HG02943 (cell line): ENCODE measurements around the gene KCMF1.
"Not testable (repeated sequence)": the region's sequence is repeated elsewhere in the genome, so short reads cannot be mapped to it uniquely, and the experiment has no call there.

Experiments
- ATAC-seq: cut with Tn5 transposase; IDR thresholded peaks from one replicate; pipeline ENCODE4 v1.9.1; 2021; ENCODE audit warnings: mild to moderate bottlenecking, low read depth, moderate library complexity; ENCODE audit not compliant: unreplicated experiment

Gene KCMF1

GRCh38 chr2:84970868-84971509 is at the start of gene KCMF1:
TSS of gene KCMF1 (plus strand) at chr2:84971161. CDS start at chr2:84971452, 291 bp downstream.
- peak; percentile 39 for ATAC-seq

DNA sequence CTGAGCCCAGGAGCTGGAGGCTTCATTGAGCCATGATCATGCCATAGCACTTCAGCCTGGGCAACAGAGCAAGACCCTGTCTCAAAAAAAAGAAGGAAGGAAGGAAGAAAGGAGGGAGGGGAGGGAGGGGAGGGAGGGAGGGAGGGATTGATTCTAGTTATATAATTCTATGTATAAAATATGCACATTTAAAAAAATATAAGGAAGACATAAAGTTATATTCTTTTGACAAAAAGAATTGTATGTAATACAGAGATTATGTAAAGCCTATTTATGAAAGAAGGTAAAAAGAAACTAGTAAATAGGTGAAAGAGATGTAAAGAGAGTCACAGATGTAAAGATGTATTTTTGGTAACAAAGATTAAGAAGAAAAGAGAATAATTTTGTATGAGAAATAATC is 48.0 kb upstream of the KCMF1 start:
- no peak for ATAC-seq

DNA sequence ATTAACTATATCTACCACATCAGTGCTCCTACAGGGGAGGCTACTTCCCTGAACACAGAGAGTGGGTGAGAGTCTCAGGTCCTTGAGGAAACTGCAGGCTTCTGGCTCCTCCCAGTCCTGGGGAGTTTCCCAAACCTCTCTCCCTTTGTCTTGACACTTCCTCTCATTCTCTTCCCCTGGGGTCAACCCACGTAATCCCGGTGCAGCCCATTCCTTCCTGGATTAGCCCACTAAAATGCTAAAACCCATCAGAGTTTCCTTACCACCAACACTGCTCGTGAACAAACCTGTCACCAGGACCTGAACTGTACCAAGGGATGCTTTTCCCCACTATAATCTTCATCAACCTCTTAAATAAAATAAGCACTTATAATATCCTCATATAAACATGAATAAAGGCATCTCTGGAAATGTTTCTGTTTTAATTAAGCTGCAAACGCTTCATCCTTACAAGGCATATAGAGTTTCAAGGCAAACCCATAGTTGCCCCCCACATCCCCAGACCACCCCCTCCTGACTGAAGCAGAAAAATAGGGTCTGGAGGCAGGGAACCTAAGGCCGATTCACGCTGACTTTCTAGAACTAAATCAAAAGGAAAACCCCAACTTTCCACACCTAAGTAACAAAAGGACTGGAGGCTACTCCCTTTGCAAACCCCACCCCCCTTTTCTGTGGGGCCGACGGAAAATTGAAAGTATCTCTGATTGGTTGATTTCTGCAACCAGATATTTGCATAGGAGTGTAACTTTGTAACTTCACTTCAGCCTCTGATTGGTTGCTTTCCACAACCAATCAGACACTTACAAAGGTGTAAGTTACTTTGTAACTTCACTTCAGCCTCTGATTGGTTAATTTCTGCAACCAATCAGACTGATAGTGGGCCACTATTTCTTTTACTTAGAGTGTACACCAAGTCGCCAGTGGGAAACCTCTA is 46.5 kb upstream of the KCMF1 start:
- no peak for ATAC-seq

- no peak for ATAC-seq
These were observed 45.6 kb upstream of the KCMF1 start for GRCh38 chr2:84925336-84925723.

GRCh38 chr2:84925724-84926376 is 45.1 kb upstream of the KCMF1 start:
- ATAC-seq, result peak; percentile 81

- ATAC-seq, result no peak
These were observed 43.7 kb upstream of the KCMF1 start for GRCh38 chr2:84927275-84927627.

GRCh38 chr2:84931384-84931821 is 39.6 kb upstream of the KCMF1 start:
- ATAC-seq, result peak; percentile 53

DNA sequence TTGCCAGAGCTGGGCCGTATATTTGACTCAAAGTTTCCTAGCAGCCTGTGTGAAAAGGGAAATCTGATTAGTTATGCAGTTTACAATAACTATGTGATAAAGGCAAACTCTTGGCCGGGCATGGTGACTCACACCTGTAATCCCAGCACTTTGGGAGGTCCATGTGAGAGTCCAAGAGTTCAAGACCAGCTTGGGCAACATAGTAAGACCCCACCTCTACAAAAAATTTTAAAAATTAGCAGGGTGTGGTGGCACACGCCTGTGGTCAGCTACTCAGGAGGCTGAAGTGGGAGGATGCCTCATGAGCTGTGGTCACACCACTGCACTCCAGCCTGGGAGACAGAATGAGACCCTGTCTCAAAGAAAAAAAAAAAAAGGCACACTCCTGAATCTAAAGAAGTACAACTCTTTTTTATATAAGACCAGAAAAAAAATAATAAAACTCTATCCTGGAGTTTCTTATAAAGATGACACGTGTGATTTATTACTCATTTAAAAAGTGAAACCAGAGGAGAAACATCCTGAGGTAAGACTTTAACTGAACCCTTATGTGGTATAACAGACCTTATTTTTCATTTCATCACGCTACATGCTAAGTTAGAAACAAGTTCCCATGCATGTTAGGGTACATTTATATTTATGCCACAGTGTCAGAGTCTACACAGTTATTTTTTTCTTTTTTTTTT is 32.6 kb upstream of the KCMF1 start:
- peak; percentile 41 for ATAC-seq

DNA sequence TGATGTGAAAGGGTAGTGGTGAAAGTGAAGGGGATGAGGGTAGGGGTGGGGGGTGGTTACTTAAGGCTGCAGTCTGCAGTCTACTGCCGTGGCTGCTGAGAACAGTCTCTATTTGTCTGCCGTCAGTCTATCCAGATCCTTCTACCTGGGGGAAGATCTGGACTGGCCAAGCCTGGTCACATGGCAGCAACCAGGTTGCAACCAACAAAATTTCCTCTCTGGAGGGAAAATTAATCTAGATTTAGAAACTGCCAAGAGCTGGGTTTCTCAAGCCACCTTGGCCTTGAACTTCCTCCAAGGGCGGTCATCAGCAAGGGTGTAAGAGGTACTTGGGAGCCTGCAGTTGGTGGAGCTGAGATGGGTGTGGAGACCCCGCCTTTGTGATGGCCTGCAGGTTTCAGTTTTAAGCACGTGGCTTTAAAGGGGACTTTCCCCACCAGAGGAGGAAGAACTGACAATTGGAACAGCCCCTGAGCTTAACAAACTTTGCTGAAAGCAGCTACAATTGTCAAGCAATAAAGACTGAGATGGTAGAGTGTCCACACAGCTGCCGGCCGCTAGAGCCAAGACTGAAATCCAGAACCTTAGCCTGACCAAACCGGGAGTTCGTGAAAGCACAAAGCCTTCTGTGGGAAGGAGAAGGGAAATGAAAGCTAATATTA is 31.4 kb upstream of the KCMF1 start:
- peak; percentile 76 for ATAC-seq

GRCh38 chr2:84940088-84940470 is 30.9 kb upstream of the KCMF1 start:
- ATAC-seq, result peak; percentile 1

GRCh38 chr2:84940831-84941412 is 30.0 kb upstream of the KCMF1 start:
- ATAC-seq, result no peak

DNA sequence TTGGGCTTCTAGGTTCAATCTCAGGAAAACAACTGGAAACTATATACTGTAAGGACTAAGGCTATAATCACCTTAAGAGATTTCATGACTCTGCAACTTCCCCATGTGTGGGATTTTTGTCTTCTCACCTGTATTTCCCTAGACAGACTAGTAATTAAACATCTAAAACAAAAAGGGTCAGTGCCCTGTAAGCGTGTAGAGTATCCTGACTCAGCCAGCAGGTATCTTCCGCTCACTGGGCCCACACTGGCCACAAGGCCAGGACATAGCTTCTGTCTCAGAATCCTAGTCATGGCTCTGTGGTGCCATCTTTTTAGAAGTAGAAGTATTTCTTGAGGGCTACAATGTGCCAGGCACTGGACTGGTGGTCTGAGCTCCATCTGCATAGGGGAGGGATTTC is 28.8 kb upstream of the KCMF1 start:
- no peak for ATAC-seq

- peak; percentile 25 for ATAC-seq
These were observed 28.0 kb upstream of the KCMF1 start for GRCh38 chr2:84942964-84943421.

GRCh38 chr2:84944295-84944909 is 26.6 kb upstream of the KCMF1 start:
- no peak for ATAC-seq

GRCh38 chr2:84945838-84946203 is 25.1 kb upstream of the KCMF1 start:
- not testable (repeated sequence) for ATAC-seq

DNA sequence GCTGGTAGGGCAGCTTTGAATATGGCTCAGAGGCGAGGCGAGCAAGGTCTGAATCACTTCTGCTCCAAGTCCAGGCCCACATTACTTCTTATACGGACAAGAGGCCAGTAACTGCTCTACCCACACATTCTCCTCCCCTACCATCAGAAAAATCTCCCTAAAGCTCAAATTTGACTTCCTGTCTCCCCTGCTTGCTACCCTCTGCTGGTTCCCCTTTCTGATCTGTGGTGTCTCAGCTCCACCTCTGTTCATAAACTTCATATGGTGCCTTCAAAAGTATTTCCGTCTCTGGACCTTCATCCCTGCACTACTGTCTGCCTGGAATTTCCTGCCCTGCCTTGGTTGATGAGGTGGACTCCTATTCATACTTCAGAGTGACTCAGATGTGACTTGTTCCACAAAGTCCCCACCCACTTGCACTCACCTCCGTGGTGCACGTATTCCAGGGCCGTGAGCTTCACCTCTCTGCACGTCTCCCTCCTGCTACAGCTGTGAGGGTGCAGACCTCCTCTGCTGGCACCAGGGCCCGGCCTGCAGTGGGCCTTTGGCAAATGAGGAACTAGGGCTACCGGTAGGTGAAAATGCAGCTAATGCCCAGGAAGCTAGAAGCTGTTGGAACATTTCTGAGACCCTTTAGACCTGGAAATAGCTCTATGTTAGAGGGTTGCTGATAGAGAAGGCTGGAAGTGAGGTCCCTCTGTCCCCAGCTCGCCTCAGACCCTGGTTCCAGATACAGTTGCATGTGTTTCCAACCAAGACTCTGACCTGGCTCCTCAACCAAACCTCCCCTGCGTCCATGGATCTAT is 24.6 kb upstream of the KCMF1 start:
- ATAC-seq, result peak; percentile 62

DNA sequence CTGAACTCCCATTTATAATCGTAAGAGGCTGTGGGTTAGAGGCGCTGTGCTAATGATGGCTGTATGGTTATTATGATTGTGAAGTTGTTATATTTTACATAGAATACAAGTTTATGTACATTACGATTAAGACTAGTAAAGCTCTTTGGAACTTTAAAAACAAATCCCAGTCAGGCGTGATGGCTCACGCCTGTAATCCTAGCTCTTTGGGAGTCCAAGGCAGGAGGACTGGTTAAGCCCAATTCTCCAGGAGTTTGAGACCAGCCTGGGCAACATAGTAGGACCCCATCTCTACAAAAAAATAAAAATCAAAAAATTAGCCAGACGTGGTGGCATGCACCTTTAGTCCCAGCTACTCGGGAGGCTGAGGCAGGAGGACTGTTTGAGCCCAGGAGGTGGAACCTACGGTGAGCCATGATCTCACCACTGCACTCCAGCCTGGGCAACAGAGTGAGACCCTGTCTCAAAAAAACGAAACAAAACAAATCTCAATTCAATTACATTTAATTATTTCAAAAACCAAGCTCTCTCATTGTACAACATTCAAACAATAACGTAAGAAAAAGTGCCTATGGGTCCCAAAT is 23.9 kb upstream of the KCMF1 start:
- ATAC-seq, result no peak

- ATAC-seq, result no peak
These were observed 17.4 kb upstream of the KCMF1 start for GRCh38 chr2:84953535-84953934.
